Natural killer cell (primary cell): Measurements from ENCODE around the gene UAP1L1. TPM values are rescaled to one million over a fixed set of nuclear protein-coding genes. Genes with fewer than 3 reads are reported as not detected.
"Not testable (repeated sequence)": the region's sequence is repeated elsewhere in the genome, so short reads cannot be mapped to it uniquely, and the experiment has no call there.

Source experiments
- ATAC-seq, 3 donors: fragments of 150-1000 bp in 2 of 3; fragments of 200-7000 bp in 1 of 3; cut with Tn5 transposase; 1 replicate in 1 of 3; 2 replicates in 2 of 3; pipeline ENCODE4 v1.10.0; 2021; ENCODE audit warnings: mild to moderate bottlenecking in 2 of 3, moderate library complexity in 2 of 3
- DNase-seq, 2 donors: peaks; one replicate each; pipeline versions ENCODE4 v3.0.0 to v3.0.0-alpha.2; 2013 to 2021; ENCODE audit warnings: mixed read lengths in 1 of 2
- H3K27ac ChIP-seq: one replicate; pipeline ENCODE4 v1.5.1; 2013; ENCODE audit warnings: mild to moderate bottlenecking, low read length
- H3K27me3 ChIP-seq: one replicate; pipeline ENCODE4 v1.6.1; 2013; ENCODE audit warnings: low read length; ENCODE audit not compliant: control insufficient read depth, insufficient read depth
- H3K36me3 ChIP-seq: one replicate; pipeline ENCODE4 v1.6.1; 2013; ENCODE audit warnings: low read length; ENCODE audit not compliant: control insufficient read depth, insufficient read depth
- H3K4me1 ChIP-seq: one replicate; pipeline ENCODE4 v1.6.1; 2013; ENCODE audit warnings: low read length; ENCODE audit not compliant: control insufficient read depth, insufficient read depth
- H3K4me3 ChIP-seq: one replicate; pipeline ENCODE4 v1.5.1; 2013; ENCODE audit warnings: low read length
- H3K9me3 ChIP-seq: one replicate; pipeline ENCODE4 v1.6.1; 2013; ENCODE audit warnings: low read length; ENCODE audit not compliant: control insufficient read depth, insufficient read depth
- H3K27ac Mint-ChIP-seq, 2 donors: one replicate each; pipeline ENCODE4 v1.8.0; 2022; ENCODE audit warnings: mild to moderate bottlenecking in 2 of 2, mixed read lengths in 2 of 2, moderate library complexity in 1 of 2
- H3K27me3 Mint-ChIP-seq, 2 donors: one replicate each; pipeline ENCODE4 v1.8.0; 2022; ENCODE audit warnings: low read depth in 2 of 2, mixed read lengths in 2 of 2
- H3K36me3 Mint-ChIP-seq: one replicate; pipeline ENCODE4 v1.8.0; 2022; ENCODE audit warnings: mixed read lengths
- H3K4me1 Mint-ChIP-seq, 2 donors: one replicate each; pipeline ENCODE4 v1.8.0; 2022; ENCODE audit warnings: mixed read lengths in 2 of 2
- H3K4me3 Mint-ChIP-seq: one replicate; pipeline ENCODE4 v1.8.0; 2022; ENCODE audit warnings: mild to moderate bottlenecking, moderate library complexity, mixed read lengths
- H3K9me3 Mint-ChIP-seq, 2 donors: one replicate each; pipeline ENCODE4 v1.8.0; 2022; ENCODE audit warnings: mixed read lengths in 2 of 2
- WGBS: methylation state at CpG from one replicate; pipeline ENCODE4 v1.1.7; 2013; ENCODE audit warnings: missing lambda C conversion rate; ENCODE audit not compliant: insufficient coverage; 5-methylcytosine and 5-hydroxymethylcytosine counted together
- intact Hi-C: fragments of 100-400 bp; cut with micrococcal nuclease; formaldehyde crosslinking; loops from one replicate; pipeline ENCODE4 v1.14.2; 2022
- total RNA-seq, 4 donors: library from RNA; stranded (reverse); fragments of 120-200 nt in 1 of 4; gene quantifications; one replicate each; pipeline versions ENCODE4 v1.2.3 to v1.2.4, GENCODE V29; 2013 to 2022
- TF ChIP-seq, protein P1 (sequence below): fragments of 200-600 bp; IDR thresholded peaks from one replicate; pipeline ENCODE4 v1.8.0; 2022; ENCODE audit warnings: antibody characterized with exemption

UAP1L1 gene
- total RNA-seq, 3 donors from 2014 or later (not counting 1 experiment from before 2014, with no cell fraction given), result 10.5 to 25.8 (median 19.3) TPM

GRCh38 chr9:137032858-137033257 lies 44.5 kb upstream of the UAP1L1 start:
- Mint-ChIP-seq H3K27me3 (no peaks in the 10 kb centered on the region), H3K9me3 (no peaks in the 10 kb centered on the region), H3K4me1 (peaks cover 35 to 62% of the 10 kb centered on the region in 2 donors), H3K27ac (peak overlapping the region; percentile 45 to 77), H3K4me3 (peak overlapping the region; percentile 85), H3K36me3 (no peaks in the 10 kb centered on the region)
- Histone ChIP-seq H3K4me3 (no peak overlapping the region), H3K4me1 (peaks cover 74% of the 10 kb centered on the region), H3K36me3 (no peaks in the 10 kb centered on the region), H3K9me3 (no peaks in the 10 kb centered on the region), H3K27ac (peak overlapping the region; percentile 1), H3K27me3 (no peaks in the 10 kb centered on the region)
- WGBS, result 53% methylated on average over 9 of the region's 10 CpGs
- TF ChIP-seq, protein P1, sequence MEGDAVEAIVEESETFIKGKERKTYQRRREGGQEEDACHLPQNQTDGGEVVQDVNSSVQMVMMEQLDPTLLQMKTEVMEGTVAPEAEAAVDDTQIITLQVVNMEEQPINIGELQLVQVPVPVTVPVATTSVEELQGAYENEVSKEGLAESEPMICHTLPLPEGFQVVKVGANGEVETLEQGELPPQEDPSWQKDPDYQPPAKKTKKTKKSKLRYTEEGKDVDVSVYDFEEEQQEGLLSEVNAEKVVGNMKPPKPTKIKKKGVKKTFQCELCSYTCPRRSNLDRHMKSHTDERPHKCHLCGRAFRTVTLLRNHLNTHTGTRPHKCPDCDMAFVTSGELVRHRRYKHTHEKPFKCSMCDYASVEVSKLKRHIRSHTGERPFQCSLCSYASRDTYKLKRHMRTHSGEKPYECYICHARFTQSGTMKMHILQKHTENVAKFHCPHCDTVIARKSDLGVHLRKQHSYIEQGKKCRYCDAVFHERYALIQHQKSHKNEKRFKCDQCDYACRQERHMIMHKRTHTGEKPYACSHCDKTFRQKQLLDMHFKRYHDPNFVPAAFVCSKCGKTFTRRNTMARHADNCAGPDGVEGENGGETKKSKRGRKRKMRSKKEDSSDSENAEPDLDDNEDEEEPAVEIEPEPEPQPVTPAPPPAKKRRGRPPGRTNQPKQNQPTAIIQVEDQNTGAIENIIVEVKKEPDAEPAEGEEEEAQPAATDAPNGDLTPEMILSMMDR, result no peak
- intact Hi-C loops, result no loop called here
- peak in 1 of 2 donors; percentile 56 for DNase-seq
- ATAC-seq, result peak; percentile 11 to 71 (median 46)

GRCh38 chr9:137033481-137033880 lies 43.8 kb upstream of the UAP1L1 start:
- peaks cover 35 to 62% of the 10 kb centered on the region in 2 donors for H3K4me1 Mint-ChIP-seq
- H3K27ac ChIP-seq, result not testable (repeated sequence)
- H3K4me3 ChIP-seq, result peak overlapping the region; percentile 16

GRCh38 chr9:137034039-137034708 lies 43.1 kb upstream of the UAP1L1 start:
- H3K27ac ChIP-seq, result peak overlapping the region; percentile 69
- H3K9me3 ChIP-seq, result no peaks in the 10 kb centered on the region
- intact Hi-C loops, result loop anchor here (2.0 kb wide), 3 partner anchors 35 to 191 kb away; partner anchors contain the start of gene AJM1
- peak overlapping the region; percentile 16 for H3K4me3 ChIP-seq
- Mint-ChIP-seq H3K4me1 (peaks cover 35 to 55% of the 10 kb centered on the region in 2 donors), H3K27ac (peak overlapping the region; percentile 76 to 83), H3K9me3 (no peaks in the 10 kb centered on the region), H3K36me3 (no peaks in the 10 kb centered on the region), H3K27me3 (no peaks in the 10 kb centered on the region), H3K4me3 (peak overlapping the region; percentile 85)
- TF ChIP-seq, protein P1, result no peak
- DNase-seq, result peak in 1 of 2 donors; percentile 28
- no peaks in the 10 kb centered on the region for H3K36me3 ChIP-seq
- H3K4me1 ChIP-seq, result peaks cover 66% of the 10 kb centered on the region
- ATAC-seq, result no peak
- 7% methylated on average over 12 of the region's 15 CpGs for WGBS
- H3K27me3 ChIP-seq, result no peaks in the 10 kb centered on the region

More at GRCh38 chr9:137033481-137033880, 43.8 kb upstream of the UAP1L1 start:
- H3K27me3 Mint-ChIP-seq, H3K36me3 ChIP-seq, DNase-seq, ATAC-seq, H3K27me3 ChIP-seq, H3K36me3 Mint-ChIP-seq, intact Hi-C loops, H3K9me3 ChIP-seq, H3K9me3 Mint-ChIP-seq: not testable (repeated sequence)
- WGBS, result 79% methylated on average over 5 of the region's 5 CpGs
- H3K4me3 Mint-ChIP-seq, result peak overlapping the region; percentile 85
- H3K27ac Mint-ChIP-seq, result peak overlapping the region; percentile 45 to 77
- peaks cover 73% of the 10 kb centered on the region for H3K4me1 ChIP-seq

GRCh38 chr9:137034709-137035506 lies 42.4 kb upstream of the UAP1L1 start:
- Histone ChIP-seq H3K27me3 (no peaks in the 10 kb centered on the region), H3K4me1 (peaks cover 59% of the 10 kb centered on the region), H3K9me3 (no peaks in the 10 kb centered on the region), H3K36me3 (no peaks in the 10 kb centered on the region), H3K4me3 (peak overlapping the region; percentile 9), H3K27ac (peak overlapping the region; percentile 69)
- Mint-ChIP-seq H3K4me1 (peaks cover 29 to 48% of the 10 kb centered on the region in 2 donors), H3K4me3 (peak overlapping the region; percentile 81), H3K27me3 (no peaks in the 10 kb centered on the region), H3K36me3 (no peaks in the 10 kb centered on the region), H3K27ac (peak overlapping the region; percentile 76 to 83), H3K9me3 (no peaks in the 10 kb centered on the region)
- intact Hi-C loops, result loop anchor here (1.0 to 2.0 kb wide), 4 partner anchors 36 to 247 kb away; partner anchors contain the start of gene AJM1
- peak; percentile 76 to 84 (median 81) for ATAC-seq
- under 1% methylated on average over 24 of the region's 24 CpGs for WGBS
- DNase-seq, result peak; percentile 83 to 96
- TF ChIP-seq, protein P1, result peak; percentile 94
